HG03469 (cell line): ENCODE results near the gene SNAPC3.

ENCODE experiments used
- ATAC-seq: cut with Tn5 transposase; IDR thresholded peaks from one replicate; pipeline ENCODE4 v1.9.1; 2021; ENCODE audit warnings: mild to moderate bottlenecking, moderate library complexity, moderate number of reproducible peaks; ENCODE audit not compliant: unreplicated experiment

Gene SNAPC3

DNA sequence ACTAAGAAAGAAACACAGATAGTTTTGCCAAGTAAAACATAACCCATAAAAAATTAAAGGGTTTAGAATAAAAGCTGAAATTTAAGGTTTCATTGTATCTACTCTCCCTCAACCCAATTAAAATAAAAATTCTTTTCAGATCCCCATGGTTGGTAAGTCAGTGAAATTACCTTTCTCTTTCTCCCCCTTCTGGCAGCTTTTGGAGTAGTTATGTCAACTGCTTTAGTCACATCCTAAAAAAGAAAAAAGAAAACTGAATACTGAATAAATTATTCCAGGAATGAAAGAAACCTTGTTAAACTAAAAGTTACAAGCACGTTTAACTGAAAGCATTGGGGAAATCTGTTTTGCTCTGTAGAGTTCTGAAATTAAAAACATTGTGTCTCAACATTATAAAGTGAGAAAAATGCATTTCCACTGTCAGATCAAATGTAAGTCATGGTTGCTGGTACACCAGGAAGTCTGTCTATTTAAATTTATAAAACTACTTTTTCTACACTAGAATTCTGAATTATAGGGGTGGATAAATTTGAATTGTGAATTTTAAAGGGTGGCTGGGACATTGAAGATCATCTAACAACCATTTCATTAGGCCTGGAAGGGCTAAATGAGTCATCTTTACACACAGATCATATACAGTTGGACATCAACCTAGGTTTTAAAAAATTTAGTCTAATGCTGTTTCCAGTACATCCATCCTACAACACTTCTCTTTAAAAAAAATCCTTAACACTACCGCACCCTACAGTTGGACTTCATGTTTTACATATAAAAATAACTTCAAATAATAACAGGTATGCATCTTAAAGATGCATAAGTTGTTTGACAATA lies 63.4 kb downstream of the SNAPC3 start:
- ATAC-seq = no peak

DNA sequence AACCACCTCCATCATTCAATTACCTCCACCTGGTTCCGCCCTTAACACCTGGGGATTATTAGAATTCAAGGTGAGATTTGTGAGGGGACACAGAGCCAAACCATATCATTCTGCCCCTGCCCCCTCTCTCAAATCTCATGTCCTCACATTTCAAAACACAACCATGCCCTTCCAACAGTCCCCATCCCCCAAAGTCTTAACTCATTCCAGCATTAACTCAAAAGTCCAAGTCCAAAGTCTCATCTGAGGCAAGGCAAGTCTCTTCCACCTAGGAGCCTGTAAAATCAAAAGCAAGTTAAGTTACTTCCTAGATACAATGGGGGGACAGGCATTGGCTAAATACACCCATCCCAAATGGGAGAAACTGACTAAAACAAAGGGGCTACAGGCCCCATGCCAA lies 69.3 kb downstream of the SNAPC3 start:
- ATAC-seq = no peak

DNA sequence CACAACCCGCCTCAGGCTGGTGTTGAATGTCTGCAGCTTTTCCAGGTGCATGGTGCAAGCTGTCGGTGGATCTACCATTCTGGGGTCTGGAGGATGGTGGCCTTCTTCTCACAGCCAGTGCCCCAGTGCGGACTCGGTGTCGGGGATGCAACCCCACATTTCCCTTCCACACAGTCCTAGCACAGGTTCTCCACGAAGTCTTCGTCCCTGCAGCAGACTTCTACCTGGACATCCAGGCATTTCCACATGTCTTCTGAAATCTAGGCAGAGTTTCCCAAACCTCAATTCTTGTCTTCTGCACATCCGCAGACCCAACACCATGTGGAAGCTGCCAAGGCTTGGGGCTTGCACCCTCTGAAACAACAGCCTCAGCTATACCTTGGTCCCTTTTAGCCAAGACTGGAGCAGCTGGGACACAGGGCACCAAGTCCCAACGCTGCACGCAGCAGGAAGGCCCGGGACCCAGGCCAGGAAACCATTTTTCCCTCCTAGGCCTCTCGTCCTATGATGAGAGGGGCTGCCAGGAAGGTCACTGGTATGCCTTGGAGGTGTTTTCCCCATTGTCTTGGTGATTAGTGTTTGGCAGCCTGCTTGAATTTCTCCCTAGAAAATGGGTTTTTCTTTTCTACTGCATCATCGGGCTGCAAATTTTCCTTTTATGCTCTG lies 69.9 kb downstream of the SNAPC3 start:
- no peak for ATAC-seq

DNA sequence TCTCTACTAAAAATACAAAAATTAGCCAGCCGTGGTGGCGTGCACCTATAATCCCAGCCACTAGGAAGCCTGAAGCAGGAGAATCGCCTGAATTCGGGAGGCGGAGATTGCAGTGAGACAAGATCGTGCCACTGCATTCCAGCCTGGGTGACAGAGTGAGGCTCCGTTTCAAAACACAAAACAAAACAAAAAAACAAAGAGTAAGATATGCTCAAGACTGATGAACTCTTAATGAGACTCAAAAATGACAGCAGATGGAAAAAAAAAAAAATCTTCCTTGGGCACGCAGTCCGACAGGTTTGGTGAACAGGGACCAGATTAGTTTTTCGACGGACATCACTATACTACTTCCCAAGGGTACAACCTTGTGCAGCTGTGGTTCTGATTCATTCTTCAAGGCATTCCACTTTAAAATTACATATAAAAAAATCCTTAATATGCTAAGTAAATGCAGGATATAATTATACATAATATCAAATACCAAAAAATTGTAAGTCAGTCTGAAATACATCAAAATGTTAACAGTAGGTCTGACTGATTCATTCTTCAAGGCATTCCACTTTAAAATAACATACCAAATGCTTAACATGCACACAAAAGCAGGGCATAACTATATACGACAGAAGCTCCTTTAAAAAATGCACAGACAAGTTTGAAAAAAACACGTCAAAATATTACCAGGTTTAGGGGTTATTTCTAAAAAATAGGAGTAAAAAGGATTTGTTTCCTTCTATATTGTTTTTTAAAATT lies 75.7 kb downstream of the SNAPC3 start:
- ATAC-seq = no peak

DNA sequence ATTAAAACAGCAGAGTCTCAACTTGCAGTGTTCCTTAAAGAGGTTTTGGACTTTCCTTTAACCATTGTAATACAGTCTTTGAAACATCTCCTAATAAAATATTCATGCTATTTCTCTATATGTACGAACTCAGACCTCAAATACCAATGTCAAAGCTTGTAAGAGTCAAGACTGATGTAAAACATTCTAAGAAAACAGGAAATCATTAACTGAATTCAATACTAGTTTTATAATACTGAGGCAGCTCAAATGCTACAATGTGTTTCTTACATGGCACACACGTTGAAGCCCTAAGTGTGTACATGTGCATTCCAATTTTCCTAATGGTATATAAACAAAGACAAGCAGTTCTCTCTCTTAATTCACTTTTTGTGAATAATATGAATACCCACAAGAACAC lies 76.5 kb downstream of the SNAPC3 start:
- ATAC-seq = no peak

DNA sequence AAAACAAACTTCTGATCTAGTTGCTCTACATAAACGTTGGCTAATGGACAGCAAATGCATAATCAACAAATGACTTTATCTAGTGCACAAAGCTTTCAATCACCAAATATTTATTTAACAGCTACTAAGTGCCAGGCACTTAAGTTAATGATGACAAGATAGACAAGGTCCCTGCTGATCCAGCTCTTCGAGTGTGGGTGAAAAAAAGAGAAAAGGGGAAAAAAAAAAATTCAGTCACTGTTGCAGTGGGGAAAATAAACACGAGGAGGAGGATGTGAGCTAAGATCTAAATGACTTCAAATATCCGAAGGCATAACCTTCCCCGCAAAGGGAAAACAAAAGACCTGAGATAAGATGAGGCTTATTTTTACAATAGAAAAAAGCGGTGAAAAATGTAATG lies 78.5 kb downstream of the SNAPC3 start:
- ATAC-seq = no peak

DNA sequence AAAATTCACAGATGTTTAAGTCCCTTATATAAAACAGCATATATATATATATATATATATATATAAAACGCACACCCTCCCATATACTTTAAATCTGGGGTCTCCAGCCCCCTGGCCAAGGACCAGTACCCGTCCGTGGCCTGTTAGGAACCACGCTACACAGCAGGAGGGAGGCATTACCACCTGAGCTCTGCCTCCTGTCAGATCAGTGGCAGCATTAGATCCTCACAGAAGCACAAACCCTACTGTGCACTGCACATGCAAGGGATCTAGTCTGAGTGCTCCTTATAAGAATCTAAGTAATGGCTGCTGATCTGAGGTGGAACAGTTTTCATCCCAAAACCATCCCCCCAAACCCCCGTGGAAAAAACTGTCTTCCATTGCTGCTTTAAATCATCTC lies 79.1 kb downstream of the SNAPC3 start:
- no peak for ATAC-seq

DNA sequence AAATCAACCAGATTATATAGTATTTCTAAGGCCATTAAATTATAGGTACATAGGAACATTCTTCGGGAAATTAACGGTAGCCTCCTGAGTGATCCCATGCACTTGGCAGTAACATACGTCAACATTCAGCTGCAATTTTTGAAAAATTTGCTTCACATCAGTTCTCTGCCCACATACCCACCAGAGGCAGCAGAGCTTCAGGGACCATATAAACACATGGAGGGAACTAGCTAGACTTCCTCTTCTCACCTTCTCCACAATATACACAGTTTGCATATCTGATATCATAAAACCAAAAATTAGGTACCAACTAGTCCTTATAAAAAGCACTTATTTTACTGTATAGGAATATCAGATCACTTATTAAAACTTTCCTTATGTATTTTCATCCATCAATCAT lies 83.2 kb downstream of the SNAPC3 start:
- peak; percentile 22 for ATAC-seq

DNA sequence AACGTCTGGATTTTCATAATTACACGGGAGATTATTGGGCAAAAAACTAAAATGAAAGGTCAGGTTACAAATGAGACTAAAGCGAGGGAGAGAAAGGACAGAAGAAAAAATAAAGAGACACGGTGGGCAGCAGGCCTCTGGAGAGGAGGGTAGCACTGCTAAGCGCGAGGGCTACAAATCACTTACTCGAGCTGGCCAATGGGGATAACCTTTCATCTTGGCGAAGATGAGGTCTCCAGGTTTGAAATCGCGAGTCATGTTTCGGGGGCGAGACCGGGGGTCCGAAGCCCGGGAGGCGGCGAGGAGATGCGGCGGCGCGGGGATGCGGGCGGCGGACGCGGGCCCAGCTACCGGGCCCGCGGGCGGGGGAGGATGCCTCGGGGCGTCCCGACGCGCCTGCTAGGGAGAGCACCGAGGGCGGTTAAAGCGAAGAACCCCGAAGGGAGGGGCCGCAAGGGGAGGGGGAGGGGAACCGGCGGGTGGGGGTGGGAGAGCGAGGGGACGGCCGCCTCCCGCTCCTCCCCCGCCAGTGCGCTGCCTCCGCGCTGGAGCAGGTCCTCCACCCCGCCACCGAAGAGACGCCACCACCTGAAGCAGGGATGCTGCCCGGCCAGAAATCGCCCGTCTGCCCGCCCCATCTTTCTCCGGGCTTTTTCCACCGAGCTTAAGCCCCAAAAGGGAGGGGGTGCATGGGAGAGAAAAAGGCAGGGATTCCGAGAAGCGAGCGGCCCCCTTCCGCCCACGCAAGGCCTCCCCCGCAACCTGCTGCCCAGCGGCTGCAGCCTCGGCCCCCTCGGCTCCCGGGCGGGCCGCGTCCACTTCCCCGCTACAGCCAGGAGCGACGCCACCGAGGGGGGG lies 87.5 kb downstream of the SNAPC3 start:
- ATAC-seq = peak; percentile 23

DNA sequence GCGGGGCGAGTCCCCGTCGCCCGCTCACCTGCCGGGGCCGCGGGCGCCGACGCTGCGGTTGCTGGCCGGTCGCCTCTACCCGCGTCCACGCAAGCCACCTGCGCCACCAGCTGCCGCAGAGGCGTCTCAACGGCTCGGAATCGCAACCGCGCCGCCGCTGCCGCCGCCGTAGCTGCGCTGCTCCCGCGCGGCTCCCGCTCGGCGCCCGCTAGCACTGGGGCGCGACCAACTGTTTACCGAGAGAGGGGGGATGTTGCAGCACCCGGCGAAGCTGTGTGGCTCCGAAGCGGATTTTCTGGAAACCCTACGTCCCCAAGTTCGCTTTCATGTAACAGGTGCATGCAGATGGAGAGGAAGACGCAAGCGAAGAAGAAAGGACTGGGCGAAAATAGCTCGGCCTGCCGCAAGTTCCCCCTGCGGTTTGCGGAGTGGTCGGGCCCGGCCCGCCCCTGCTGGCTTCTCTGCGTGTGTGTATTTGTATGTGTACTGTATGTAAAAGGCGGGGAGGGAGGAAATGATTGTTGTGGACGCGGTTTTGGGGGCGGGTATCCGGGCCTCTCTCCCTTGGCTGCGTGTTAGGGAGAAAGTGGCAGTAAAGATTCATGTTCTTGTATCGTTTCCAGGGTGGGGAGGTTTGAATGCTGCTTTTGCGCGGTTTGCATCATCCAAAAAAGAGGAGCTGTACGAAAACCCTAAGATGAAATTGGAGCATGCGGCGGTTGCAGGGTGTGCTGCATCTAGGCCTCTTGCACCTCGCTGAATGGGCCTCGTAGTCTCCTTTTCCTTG lies 88.3 kb downstream of the SNAPC3 start, which contains the start of gene PSIP1:
Gene PSIP1, minus strand, starts transcription at position 182 of the 787 bp plus-strand sequence. CDS start 782 bp downstream, outside the sequence.
- ATAC-seq = peak; percentile 59
